ENCODE data around the gene SLC8A1. TPM values are rescaled to one million over a fixed set of nuclear protein-coding genes. Genes with fewer than 3 reads are reported as not detected.

SLC8A1 gene
- total RNA-seq, 4 donors from 2014 or later: 1.3 to 3.8 (median 2.4) TPM

GRCh38 chr2:40298026-40298425 is 153.9 kb downstream of the SLC8A1 start:
- no peaks in the 10 kb centered on the region for H3K4me1 ChIP-seq
- H3K36me3 ChIP-seq: no peaks in the 10 kb centered on the region
- H3K4me3 ChIP-seq: no peak overlapping the region
- intact Hi-C loops (cut with DNase I; ENCODE audit: low total_unique reads) (no loop called here), in situ Hi-C loops (cut with MboI; ENCODE audit: low sequenced_read_pairs in 4 of 4) (no loop called here)
- TF ChIP-seq CTCF (IDR thresholded peaks at IDR 0.05 in 4 of 5, conservative IDR thresholded peaks at IDR 0.05 in 1 of 5): no peak
- no peak for TF ChIP-seq POLR2A (IDR thresholded peaks at IDR 0.05)
- DNase-seq (no peak), ATAC-seq (no peak)
- H3K27me3 ChIP-seq: no peaks in the 10 kb centered on the region
- H3K27ac ChIP-seq: no peak overlapping the region
- H3K9me3 ChIP-seq: no peaks in the 10 kb centered on the region

DNA sequence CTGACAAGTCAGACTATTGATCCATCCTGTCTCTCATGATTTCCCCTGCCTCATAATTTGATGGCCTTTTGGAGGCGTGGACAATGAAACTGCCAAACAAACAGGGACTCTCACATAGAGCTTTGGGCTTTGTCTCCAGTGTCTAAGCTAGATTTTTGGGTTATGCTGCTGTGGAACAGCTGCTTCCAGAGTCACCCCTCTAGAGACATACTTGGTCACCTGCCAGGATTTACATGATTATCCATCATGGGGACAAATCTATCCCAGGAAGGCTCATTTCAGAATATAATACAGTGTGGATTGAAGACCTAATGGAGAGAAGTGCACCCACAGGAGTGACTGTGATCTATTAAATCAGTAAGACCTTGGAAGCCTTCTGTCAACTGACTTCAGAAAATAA is 159.6 kb downstream of the SLC8A1 start:
- Histone ChIP-seq H3K27ac (no peak overlapping the region), H3K27me3 (no peaks in the 10 kb centered on the region), H3K36me3 (no peaks in the 10 kb centered on the region), H3K9me3 (no peaks in the 10 kb centered on the region), H3K4me3 (no peak overlapping the region), H3K4me1 (no peaks in the 10 kb centered on the region)
- no peak for DNase-seq
- in situ Hi-C loops (cut with MboI; ENCODE audit: low sequenced_read_pairs in 4 of 4): no loop called here
- no peak for TF ChIP-seq CTCF (IDR thresholded peaks at IDR 0.05 in 4 of 5, conservative IDR thresholded peaks at IDR 0.05 in 1 of 5)
- no peak for TF ChIP-seq POLR2A (IDR thresholded peaks at IDR 0.05)
- no peak for ATAC-seq
- intact Hi-C loops (cut with DNase I; ENCODE audit: low total_unique reads): no loop called here

GRCh38 chr2:40289771-40290404 is 162.0 kb downstream of the SLC8A1 start:
- TF ChIP-seq CTCF (IDR thresholded peaks at IDR 0.05 in 4 of 5, conservative IDR thresholded peaks at IDR 0.05 in 1 of 5) (no peak), POLR2A (IDR thresholded peaks at IDR 0.05) (no peak)
- Histone ChIP-seq H3K4me3 (no peak overlapping the region), H3K36me3 (no peaks in the 10 kb centered on the region), H3K4me1 (no peaks in the 10 kb centered on the region), H3K9me3 (no peaks in the 10 kb centered on the region), H3K27me3 (no peaks in the 10 kb centered on the region), H3K27ac (no peak overlapping the region)
- ATAC-seq: no peak
- no peak for DNase-seq
- intact Hi-C loops (cut with DNase I; ENCODE audit: low total_unique reads) (no loop called here), in situ Hi-C loops (cut with MboI; ENCODE audit: low sequenced_read_pairs in 4 of 4) (no loop called here)

DNA sequence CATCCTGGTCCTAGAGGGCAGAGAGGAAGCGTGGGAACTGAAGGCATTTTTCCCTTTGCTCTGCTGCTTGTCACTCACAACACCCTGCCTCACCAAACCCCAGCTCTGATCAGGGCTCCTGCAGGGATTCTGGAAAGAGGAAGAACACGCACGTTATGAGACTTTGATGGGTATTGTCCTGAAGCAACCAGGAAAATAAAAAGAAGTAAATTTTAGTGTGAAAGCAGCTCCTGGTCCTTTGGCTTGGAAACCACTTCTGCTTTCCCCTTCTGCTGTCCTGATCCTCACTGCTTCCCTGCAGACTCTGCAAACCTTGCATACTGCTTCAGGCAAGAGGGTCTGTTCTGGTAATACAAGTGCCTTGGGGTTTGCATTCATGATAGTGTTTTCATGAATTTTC is 164.1 kb downstream of the SLC8A1 start:
- Histone ChIP-seq H3K27ac (no peak overlapping the region), H3K9me3 (no peaks in the 10 kb centered on the region), H3K36me3 (no peaks in the 10 kb centered on the region), H3K27me3 (no peaks in the 10 kb centered on the region), H3K4me3 (no peak overlapping the region), H3K4me1 (peaks cover 6 to 13% of the 10 kb centered on the region in 2 donors)
- in situ Hi-C loops (cut with MboI; ENCODE audit: low sequenced_read_pairs in 4 of 4) (no loop called here), intact Hi-C loops (cut with DNase I; ENCODE audit: low total_unique reads) (no loop called here)
- ATAC-seq (no peak), DNase-seq (no peak)
- no peak for TF ChIP-seq POLR2A (IDR thresholded peaks at IDR 0.05)
- TF ChIP-seq CTCF (IDR thresholded peaks at IDR 0.05 in 4 of 5, conservative IDR thresholded peaks at IDR 0.05 in 1 of 5): no peak

DNA sequence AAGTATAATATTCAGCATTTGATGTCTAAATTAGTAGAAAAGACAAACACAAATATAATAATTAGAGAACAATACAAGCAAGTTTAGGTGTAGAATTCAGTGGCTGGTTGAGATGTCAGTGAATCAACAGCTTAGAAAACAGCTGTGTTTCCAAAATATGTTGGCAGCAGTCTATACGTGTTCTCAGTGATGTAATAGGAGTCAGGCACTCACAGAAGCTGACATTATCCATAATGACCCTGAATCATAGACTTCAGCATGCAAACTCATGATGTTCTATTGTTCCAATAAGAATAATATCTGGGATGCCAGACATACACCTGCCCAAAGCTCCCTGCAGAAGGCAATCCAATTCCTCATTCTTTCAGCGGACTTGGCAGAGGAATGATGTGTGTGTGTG is 164.7 kb downstream of the SLC8A1 start:
- no peak overlapping the region for H3K4me3 ChIP-seq
- ATAC-seq (no peak), DNase-seq (no peak)
- no peaks in the 10 kb centered on the region for H3K27me3 ChIP-seq
- H3K27ac ChIP-seq: no peak overlapping the region
- no peak for TF ChIP-seq CTCF (IDR thresholded peaks at IDR 0.05 in 4 of 5, conservative IDR thresholded peaks at IDR 0.05 in 1 of 5)
- TF ChIP-seq POLR2A (IDR thresholded peaks at IDR 0.05): no peak
- no peaks in the 10 kb centered on the region for H3K9me3 ChIP-seq
- H3K36me3 ChIP-seq: no peaks in the 10 kb centered on the region
- in situ Hi-C loops (cut with MboI; ENCODE audit: low sequenced_read_pairs in 4 of 4) (no loop called here), intact Hi-C loops (cut with DNase I; ENCODE audit: low total_unique reads) (no loop called here)
- H3K4me1 ChIP-seq: peaks cover 8 to 19% of the 10 kb centered on the region in 2 donors
